Esophagus (tissue), 2 donors: ENCODE data around the gene PDXK. TPM values are rescaled to one million over a fixed set of nuclear protein-coding genes. Genes with fewer than 3 reads are reported as not detected.

ENCODE experiments used
- H3K27ac ChIP-seq, 2 donors: one replicate each; pipeline ENCODE4 v1.5.1; 2013; ENCODE audit warnings: low read depth in 2 of 2, mild to moderate bottlenecking in 2 of 2, inconsistent platforms in 1 of 2, low read length in 1 of 2, moderate library complexity in 1 of 2
- H3K27me3 ChIP-seq, 2 donors: one replicate each; pipeline ENCODE4 v1.6.1; 2013; ENCODE audit warnings: low read length in 2 of 2, control low read depth in 1 of 2, mild to moderate bottlenecking in 1 of 2; ENCODE audit not compliant: insufficient read depth in 2 of 2, control insufficient read depth in 1 of 2
- H3K36me3 ChIP-seq, 2 donors: one replicate each; pipeline ENCODE4 v1.6.1; 2013; ENCODE audit warnings: low read length in 1 of 2; ENCODE audit not compliant: control insufficient read depth in 2 of 2, insufficient read depth in 2 of 2
- H3K4me1 ChIP-seq, 2 donors: one replicate each; pipeline ENCODE4 v1.6.1; 2013; ENCODE audit warnings: low read length in 1 of 2; ENCODE audit not compliant: control insufficient read depth in 2 of 2, insufficient read depth in 2 of 2
- H3K4me3 ChIP-seq, 2 donors: one replicate each; pipeline ENCODE4 v1.5.1; 2013; ENCODE audit warnings: low read length in 2 of 2, mild to moderate bottlenecking in 2 of 2, low read depth in 1 of 2, moderate library complexity in 1 of 2
- H3K9me3 ChIP-seq, 2 donors: one replicate each; pipeline ENCODE4 v1.6.1; 2013; ENCODE audit warnings: mild to moderate bottlenecking in 2 of 2, low read depth in 1 of 2, low read length in 1 of 2, moderate library complexity in 1 of 2; ENCODE audit not compliant: control insufficient read depth in 2 of 2, insufficient read depth in 1 of 2
- WGBS, 2 donors: extraction: QIAGEN DNeasy Blood & Tissue Kit; methylation state at CpG; one replicate each; pipeline ENCODE4 v1.1.7; 2013; 5-methylcytosine and 5-hydroxymethylcytosine counted together
- polyA plus RNA-seq, 2 donors: library from polyadenylated mRNA; stranded (reverse); fragments of 200-250 nt; gene quantifications; one replicate each; pipeline ENCODE4 v1.2.3, GENCODE V29; 2013
- donor health status: healthy with polysubstance abuse.
- donor health status: Bipolar disorder and iron deficiency.

Gene PDXK
- polyA plus RNA-seq, 2 donors: 54.7 to 73.4 TPM

GRCh38 chr21:43806017-43806710 is 87.2 kb downstream of the PDXK start:
- Histone ChIP-seq H3K27me3 (no peaks in the 10 kb centered on the region), H3K36me3 (peaks cover 4 to 38% of the 10 kb centered on the region in 2 donors), H3K9me3 (no peaks in the 10 kb centered on the region), H3K27ac (no peak overlapping the region), H3K4me3 (no peak overlapping the region), H3K4me1 (peaks cover 7 to 16% of the 10 kb centered on the region in 2 donors)
- WGBS, 2 donors: 86 to 88% methylated on average over 21 of the region's 21 CpGs

- no peaks in the 10 kb centered on the region for H3K27me3 ChIP-seq
- WGBS, 2 donors: 77 to 80% methylated on average over 18 of the region's 18 CpGs
- no peaks in the 10 kb centered on the region for H3K9me3 ChIP-seq
- H3K36me3 ChIP-seq: peaks cover 0 to 17% of the 10 kb centered on the region in 2 donors
- H3K4me1 ChIP-seq: peaks cover 10 to 26% of the 10 kb centered on the region in 2 donors
- H3K4me3 ChIP-seq: no peak overlapping the region
- H3K27ac ChIP-seq: no peak overlapping the region
Observed at GRCh38 chr21:43808367-43808766, 89.4 kb downstream of the PDXK start.

- H3K27me3 ChIP-seq: no peaks in the 10 kb centered on the region
- H3K4me1 ChIP-seq: peaks cover 10 to 30% of the 10 kb centered on the region in 2 donors
- H3K9me3 ChIP-seq: no peaks in the 10 kb centered on the region
- 49 to 59% methylated on average over 22 of the region's 22 CpGs for WGBS, 2 donors
- peak overlapping the region in 1 of 2 donors; percentile 5 for H3K27ac ChIP-seq
- peaks cover 0 to 12% of the 10 kb centered on the region in 2 donors for H3K36me3 ChIP-seq
- no peak overlapping the region for H3K4me3 ChIP-seq
Observed at GRCh38 chr21:43808832-43809251, 89.9 kb downstream of the PDXK start.

GRCh38 chr21:43809346-43809799 is 90.4 kb downstream of the PDXK start:
- Histone ChIP-seq H3K36me3 (peaks cover 0 to 9% of the 10 kb centered on the region in 2 donors), H3K4me1 (peaks cover 10 to 30% of the 10 kb centered on the region in 2 donors), H3K9me3 (no peaks in the 10 kb centered on the region), H3K27ac (peak overlapping the region in 1 of 2 donors; percentile 34), H3K27me3 (no peaks in the 10 kb centered on the region), H3K4me3 (no peak overlapping the region)
- WGBS, 2 donors: 52 to 58% methylated on average over 16 of the region's 16 CpGs

GRCh38 chr21:43809853-43810504 is 91.0 kb downstream of the PDXK start:
- Histone ChIP-seq H3K27ac (peak overlapping the region in 1 of 2 donors; percentile 36), H3K4me1 (peaks cover 10 to 36% of the 10 kb centered on the region in 2 donors), H3K4me3 (no peak overlapping the region), H3K27me3 (no peaks in the 10 kb centered on the region), H3K36me3 (peaks cover 0 to 5% of the 10 kb centered on the region in 2 donors), H3K9me3 (no peaks in the 10 kb centered on the region)
- 44 to 53% methylated on average over 26 of the region's 26 CpGs for WGBS, 2 donors

DNA sequence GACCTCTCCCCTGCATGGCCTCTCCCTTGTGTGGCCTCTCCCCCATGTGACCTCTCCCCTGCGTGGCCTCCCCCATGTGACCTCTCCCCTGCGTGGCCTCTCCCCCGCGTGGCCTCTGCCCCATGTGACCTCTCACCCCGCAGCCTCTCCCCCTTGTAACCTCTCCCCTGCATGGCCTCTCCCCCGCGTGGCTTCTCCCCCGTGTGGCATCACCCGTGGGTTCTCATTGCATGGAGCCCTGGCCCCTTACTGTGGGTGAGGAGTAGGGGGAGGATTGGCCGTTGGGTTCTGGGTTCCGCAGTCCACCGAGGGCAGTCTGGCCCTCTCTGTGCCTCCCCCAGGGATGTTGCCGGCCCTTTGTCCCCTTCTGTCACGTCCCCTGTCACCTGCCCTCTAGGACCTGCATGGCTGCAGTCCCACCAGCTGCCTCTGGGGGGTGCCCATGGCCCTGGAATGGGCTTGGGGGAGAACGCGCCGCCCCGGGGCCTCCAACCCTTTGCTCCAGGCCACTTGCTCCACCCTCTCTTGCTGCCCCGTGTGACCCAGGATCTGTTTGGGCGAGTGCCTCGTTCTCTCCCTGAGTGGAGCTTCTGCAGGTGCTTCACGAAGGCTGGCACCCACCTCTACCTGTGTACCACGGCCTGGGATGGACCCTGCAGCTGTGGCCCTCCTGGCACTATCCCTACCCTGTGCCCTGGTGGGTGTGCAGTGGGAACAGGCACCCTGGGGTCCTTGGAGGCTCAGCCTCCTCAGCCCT is 91.8 kb downstream of the PDXK start:
- H3K27ac ChIP-seq: peak overlapping the region in 1 of 2 donors; percentile 53
- H3K4me3 ChIP-seq: peak overlapping the region; percentile 30 to 45
- WGBS, 2 donors: 10 to 14% methylated on average over 23 of the region's 23 CpGs
- H3K4me1 ChIP-seq: peaks cover 10 to 38% of the 10 kb centered on the region in 2 donors
- no peaks in the 10 kb centered on the region for H3K27me3 ChIP-seq
- H3K36me3 ChIP-seq: peaks cover 0 to 5% of the 10 kb centered on the region in 2 donors
- no peaks in the 10 kb centered on the region for H3K9me3 ChIP-seq

GRCh38 chr21:43811262-43812105 is 92.6 kb downstream of the PDXK start:
- H3K4me3 ChIP-seq: peak overlapping the region; percentile 30 to 45
- no peaks in the 10 kb centered on the region for H3K9me3 ChIP-seq
- no peaks in the 10 kb centered on the region for H3K36me3 ChIP-seq
- WGBS, 2 donors: 42 to 55% methylated on average over 24 of the region's 24 CpGs
- no peaks in the 10 kb centered on the region for H3K27me3 ChIP-seq
- H3K27ac ChIP-seq: peak overlapping the region; percentile 69 to 93
- peaks cover 10 to 38% of the 10 kb centered on the region in 2 donors for H3K4me1 ChIP-seq
